Measurements from ENCODE around the gene DPP7.

DNA sequence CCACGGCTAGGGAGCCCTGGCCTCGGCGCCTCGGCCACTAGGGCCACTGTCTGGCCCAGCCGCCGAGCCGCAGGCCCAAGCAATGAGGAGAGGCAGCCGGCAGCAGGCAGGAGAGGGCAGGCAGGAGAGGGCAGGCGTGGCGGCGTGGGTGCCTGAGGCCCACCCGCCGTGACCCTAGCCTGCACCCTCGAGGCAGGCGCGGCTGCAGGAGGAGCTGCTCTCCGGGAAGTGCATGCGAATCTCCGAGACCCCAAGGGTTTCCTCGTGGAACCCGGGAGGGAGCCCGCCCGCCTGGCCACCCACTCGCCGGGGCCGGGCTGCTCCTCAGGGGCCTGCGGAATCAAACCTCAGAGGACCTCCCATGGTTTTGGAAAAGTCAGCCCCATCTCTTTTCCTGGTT lies 33.7 kb upstream of the DPP7 start:
- TF ChIP-seq, protein P1, sequence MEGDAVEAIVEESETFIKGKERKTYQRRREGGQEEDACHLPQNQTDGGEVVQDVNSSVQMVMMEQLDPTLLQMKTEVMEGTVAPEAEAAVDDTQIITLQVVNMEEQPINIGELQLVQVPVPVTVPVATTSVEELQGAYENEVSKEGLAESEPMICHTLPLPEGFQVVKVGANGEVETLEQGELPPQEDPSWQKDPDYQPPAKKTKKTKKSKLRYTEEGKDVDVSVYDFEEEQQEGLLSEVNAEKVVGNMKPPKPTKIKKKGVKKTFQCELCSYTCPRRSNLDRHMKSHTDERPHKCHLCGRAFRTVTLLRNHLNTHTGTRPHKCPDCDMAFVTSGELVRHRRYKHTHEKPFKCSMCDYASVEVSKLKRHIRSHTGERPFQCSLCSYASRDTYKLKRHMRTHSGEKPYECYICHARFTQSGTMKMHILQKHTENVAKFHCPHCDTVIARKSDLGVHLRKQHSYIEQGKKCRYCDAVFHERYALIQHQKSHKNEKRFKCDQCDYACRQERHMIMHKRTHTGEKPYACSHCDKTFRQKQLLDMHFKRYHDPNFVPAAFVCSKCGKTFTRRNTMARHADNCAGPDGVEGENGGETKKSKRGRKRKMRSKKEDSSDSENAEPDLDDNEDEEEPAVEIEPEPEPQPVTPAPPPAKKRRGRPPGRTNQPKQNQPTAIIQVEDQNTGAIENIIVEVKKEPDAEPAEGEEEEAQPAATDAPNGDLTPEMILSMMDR (IDR thresholded peaks at IDR 0.05; ENCODE audit: insufficient read depth, low read length, poor library complexity, severe bottlenecking): no peak
- TF ChIP-seq EZH2phosphoT487 (conservative IDR thresholded peaks at IDR 0.05; ENCODE audit: low read length): no peak

All from SU-DHL-6 (cell line).